ENCODE measurements around the gene PNPLA2. TPM values are rescaled to one million over a fixed set of nuclear protein-coding genes. Genes with fewer than 3 reads are reported as not detected.

PNPLA2 gene
- polyA plus RNA-seq, 3 donors = 26.8 to 321 (median 35.0) TPM

- no peak overlapping the region for H3K4me3 Mint-ChIP-seq
- no peak for TF ChIP-seq CTCF (IDR thresholded peaks at IDR 0.05)
- DNase-seq = no peak
- intact Hi-C loops (cut with micrococcal nuclease) = no loop called here
- no peak overlapping the region for H3K4me3 ChIP-seq (replicated peaks in 1 of 3; ENCODE audit: low read depth in 2 of 3, low read length in 3 of 3)
- peaks cover 3 to 6% of the 10 kb centered on the region in 2 donors for H3K36me3 ChIP-seq (replicated peaks in 1 of 2; ENCODE audit: control insufficient read depth in 1 of 2, insufficient read depth in 2 of 2, low read length in 2 of 2)
- no peak overlapping the region for H2AFZ ChIP-seq (ENCODE audit: insufficient read depth, low read depth, low read length, poor library complexity, severe bottlenecking)
- no peak overlapping the region for H3K27ac ChIP-seq (ENCODE audit: low read depth in 1 of 2, low read length in 2 of 2)
- no peaks in the 10 kb centered on the region for H3K27me3 ChIP-seq (ENCODE audit: control insufficient read depth in 2 of 2, insufficient read depth in 2 of 2, low read length in 2 of 2)
- H3K36me3 Mint-ChIP-seq = peaks cover 2 to 7% of the 10 kb centered on the region in 2 donors
- peaks cover 0 to 2% (median 2%) of the 10 kb centered on the region in 3 donors for H3K27me3 Mint-ChIP-seq (ENCODE audit: low read depth in 3 of 3)
- no peaks in the 10 kb centered on the region for H3K79me2 ChIP-seq (ENCODE audit: insufficient read depth, low read length)
- WGBS (ENCODE audit: insufficient coverage) = 74% methylated on average over 3 of the region's 8 CpGs
- no peak overlapping the region for H3K4me2 ChIP-seq (replicated peaks; ENCODE audit: extremely low read depth, low read length, poor library complexity, severe bottlenecking)
- no peak overlapping the region for H3K27ac Mint-ChIP-seq
- no peaks in the 10 kb centered on the region for H3K9me3 Mint-ChIP-seq
- no peaks in the 10 kb centered on the region for H3K4me1 Mint-ChIP-seq
- H3K4me1 ChIP-seq (ENCODE audit: control insufficient read depth in 1 of 2, insufficient read depth in 2 of 2, low read length in 2 of 2) = no peaks in the 10 kb centered on the region
- no peaks in the 10 kb centered on the region for H4K20me1 ChIP-seq (ENCODE audit: insufficient read depth, low read length)
- no peak overlapping the region for H3K9ac ChIP-seq (ENCODE audit: insufficient read depth, low read length, poor library complexity, severe bottlenecking)
- H3K9me3 ChIP-seq (replicated peaks in 1 of 2; ENCODE audit: control insufficient read depth in 1 of 2, insufficient read depth in 1 of 2, low read length in 2 of 2) = no peaks in the 10 kb centered on the region
Measured at GRCh38 chr11:867856-868358, 49.2 kb downstream of the PNPLA2 start.

- no peaks in the 10 kb centered on the region for H3K27me3 ChIP-seq (ENCODE audit: control insufficient read depth in 2 of 2, insufficient read depth in 2 of 2, low read length in 2 of 2)
- H3K4me1 Mint-ChIP-seq = no peaks in the 10 kb centered on the region
Measured at GRCh38 chr11:868394-868793, 49.7 kb downstream of the PNPLA2 start.

More at GRCh38 chr11:868394-868793, 49.7 kb downstream of the PNPLA2 start:
- no peak overlapping the region for H3K4me3 ChIP-seq (replicated peaks in 1 of 3; ENCODE audit: low read depth in 2 of 3, low read length in 3 of 3)
- DNase-seq = no peak
- no peaks in the 10 kb centered on the region for H3K79me2 ChIP-seq (ENCODE audit: insufficient read depth, low read length)
- no peak overlapping the region for H3K27ac ChIP-seq (ENCODE audit: low read depth in 1 of 2, low read length in 2 of 2)
- no peak overlapping the region for H3K9ac ChIP-seq (ENCODE audit: insufficient read depth, low read length, poor library complexity, severe bottlenecking)
- no peak overlapping the region for H3K4me3 Mint-ChIP-seq
- peaks cover 3 to 6% of the 10 kb centered on the region in 2 donors for H3K36me3 ChIP-seq (replicated peaks in 1 of 2; ENCODE audit: control insufficient read depth in 1 of 2, insufficient read depth in 2 of 2, low read length in 2 of 2)
- WGBS (ENCODE audit: insufficient coverage) = 96% methylated on average over 15 of the region's 17 CpGs
- no peak overlapping the region for H3K4me2 ChIP-seq (replicated peaks; ENCODE audit: extremely low read depth, low read length, poor library complexity, severe bottlenecking)
- TF ChIP-seq CTCF (IDR thresholded peaks at IDR 0.05) = no peak
- H3K9me3 ChIP-seq (replicated peaks in 1 of 2; ENCODE audit: control insufficient read depth in 1 of 2, insufficient read depth in 1 of 2, low read length in 2 of 2) = no peaks in the 10 kb centered on the region
- peak overlapping the region in 1 of 7 donors; percentile 79 for H3K27ac Mint-ChIP-seq
- H3K9me3 Mint-ChIP-seq = no peaks in the 10 kb centered on the region
- intact Hi-C loops (cut with micrococcal nuclease) = no loop called here
- no peaks in the 10 kb centered on the region for H3K4me1 ChIP-seq (ENCODE audit: control insufficient read depth in 1 of 2, insufficient read depth in 2 of 2, low read length in 2 of 2)
- peaks cover 0 to 2% (median 2%) of the 10 kb centered on the region in 3 donors for H3K27me3 Mint-ChIP-seq (ENCODE audit: low read depth in 3 of 3)
- H3K36me3 Mint-ChIP-seq = peaks cover 2 to 7% of the 10 kb centered on the region in 2 donors
- no peaks in the 10 kb centered on the region for H4K20me1 ChIP-seq (ENCODE audit: insufficient read depth, low read length)
- H2AFZ ChIP-seq (ENCODE audit: insufficient read depth, low read depth, low read length, poor library complexity, severe bottlenecking) = no peak overlapping the region
